Mucosa of stomach (tissue), 1 donor: ENCODE measurements around the gene ACVR2A.

Source experiments
- H3K27me3 ChIP-seq: one replicate; pipeline ENCODE4 v1.7.0; 2013; ENCODE audit warnings: mild to moderate bottlenecking, low read length; ENCODE audit not compliant: control insufficient read depth, insufficient read depth
- H3K36me3 ChIP-seq: one replicate; pipeline ENCODE4 v1.7.0; 2013; ENCODE audit warnings: low read length; ENCODE audit not compliant: control insufficient read depth, insufficient read depth
- H3K4me1 ChIP-seq: one replicate; pipeline ENCODE4 v1.7.0; 2013; ENCODE audit warnings: mild to moderate bottlenecking, low read length; ENCODE audit not compliant: control insufficient read depth, insufficient read depth
- H3K4me3 ChIP-seq: one replicate; pipeline ENCODE4 v1.7.0; 2013; ENCODE audit warnings: low read length
- H3K9ac ChIP-seq: one replicate; pipeline ENCODE4 v1.7.0; 2013; ENCODE audit warnings: mild to moderate bottlenecking, low read length, moderate library complexity
- H3K9me3 ChIP-seq: one replicate; pipeline ENCODE4 v1.7.0; 2013; ENCODE audit warnings: mild to moderate bottlenecking, low read length, moderate library complexity; ENCODE audit not compliant: control insufficient read depth
- donor health status: Pancreatic carcinoma.

Gene ACVR2A

GRCh38 chr2:147862859-147863516 is 18.2 kb downstream of the ACVR2A start:
- Histone ChIP-seq H3K9ac (no peak overlapping the region), H3K4me1 (peaks cover 8% of the 10 kb centered on the region), H3K9me3 (no peaks in the 10 kb centered on the region), H3K27me3 (no peaks in the 10 kb centered on the region), H3K36me3 (no peaks in the 10 kb centered on the region), H3K4me3 (no peak overlapping the region)

GRCh38 chr2:147863835-147864234 is 19.0 kb downstream of the ACVR2A start:
- Histone ChIP-seq H3K9me3 (no peaks in the 10 kb centered on the region), H3K27me3 (no peaks in the 10 kb centered on the region), H3K4me1 (peaks cover 5% of the 10 kb centered on the region), H3K4me3 (no peak overlapping the region), H3K36me3 (no peaks in the 10 kb centered on the region), H3K9ac (no peak overlapping the region)

GRCh38 chr2:147865560-147865959 is 20.7 kb downstream of the ACVR2A start:
- Histone ChIP-seq H3K36me3 (no peaks in the 10 kb centered on the region), H3K9me3 (no peaks in the 10 kb centered on the region), H3K27me3 (no peaks in the 10 kb centered on the region), H3K4me3 (no peak overlapping the region), H3K4me1 (peaks cover 10% of the 10 kb centered on the region), H3K9ac (no peak overlapping the region)

- Histone ChIP-seq H3K4me1 (peaks cover 10% of the 10 kb centered on the region), H3K9ac (no peak overlapping the region), H3K4me3 (no peak overlapping the region), H3K36me3 (no peaks in the 10 kb centered on the region), H3K27me3 (no peaks in the 10 kb centered on the region), H3K9me3 (no peaks in the 10 kb centered on the region)
Observed at GRCh38 chr2:147867050-147867449, 22.2 kb downstream of the ACVR2A start.

GRCh38 chr2:147869934-147870333 is 25.1 kb downstream of the ACVR2A start:
- H3K9ac ChIP-seq, result no peak overlapping the region
- no peak overlapping the region for H3K4me3 ChIP-seq
- no peaks in the 10 kb centered on the region for H3K36me3 ChIP-seq
- peaks cover 14% of the 10 kb centered on the region for H3K4me1 ChIP-seq
- H3K9me3 ChIP-seq, result no peaks in the 10 kb centered on the region
- no peaks in the 10 kb centered on the region for H3K27me3 ChIP-seq

GRCh38 chr2:147872967-147873366 is 28.1 kb downstream of the ACVR2A start:
- Histone ChIP-seq H3K4me1 (peaks cover 13% of the 10 kb centered on the region), H3K4me3 (no peak overlapping the region), H3K36me3 (no peaks in the 10 kb centered on the region), H3K9me3 (no peaks in the 10 kb centered on the region), H3K9ac (no peak overlapping the region), H3K27me3 (no peaks in the 10 kb centered on the region)

- Histone ChIP-seq H3K36me3 (no peaks in the 10 kb centered on the region), H3K27me3 (no peaks in the 10 kb centered on the region), H3K9ac (no peak overlapping the region), H3K4me1 (peaks cover 10% of the 10 kb centered on the region), H3K9me3 (no peaks in the 10 kb centered on the region), H3K4me3 (no peak overlapping the region)
Observed at GRCh38 chr2:147873859-147874483, 29.1 kb downstream of the ACVR2A start.

- Histone ChIP-seq H3K9me3 (no peaks in the 10 kb centered on the region), H3K4me1 (no peaks in the 10 kb centered on the region), H3K4me3 (no peak overlapping the region), H3K27me3 (no peaks in the 10 kb centered on the region), H3K9ac (no peak overlapping the region), H3K36me3 (no peaks in the 10 kb centered on the region)
Observed at GRCh38 chr2:147879846-147880245, 35.0 kb downstream of the ACVR2A start.

GRCh38 chr2:147882631-147883030 is 37.8 kb downstream of the ACVR2A start:
- no peaks in the 10 kb centered on the region for H3K4me1 ChIP-seq

GRCh38 chr2:147884830-147885229 is 40.0 kb downstream of the ACVR2A start:
- Histone ChIP-seq H3K27me3 (no peaks in the 10 kb centered on the region), H3K4me3 (no peak overlapping the region), H3K4me1 (no peaks in the 10 kb centered on the region), H3K9me3 (no peaks in the 10 kb centered on the region), H3K36me3 (no peaks in the 10 kb centered on the region), H3K9ac (no peak overlapping the region)

More at GRCh38 chr2:147882631-147883030, 37.8 kb downstream of the ACVR2A start:
- H3K4me3 ChIP-seq, result no peak overlapping the region
- H3K9ac ChIP-seq, result no peak overlapping the region
- H3K36me3 ChIP-seq, result no peaks in the 10 kb centered on the region
- no peaks in the 10 kb centered on the region for H3K9me3 ChIP-seq
- no peaks in the 10 kb centered on the region for H3K27me3 ChIP-seq

- no peaks in the 10 kb centered on the region for H3K9me3 ChIP-seq
- no peaks in the 10 kb centered on the region for H3K36me3 ChIP-seq
- H3K4me3 ChIP-seq, result no peak overlapping the region
- no peaks in the 10 kb centered on the region for H3K4me1 ChIP-seq
- H3K9ac ChIP-seq, result no peak overlapping the region
- H3K27me3 ChIP-seq, result no peaks in the 10 kb centered on the region
Observed at GRCh38 chr2:147886136-147886535, 41.3 kb downstream of the ACVR2A start.

- H3K4me3 ChIP-seq, result no peak overlapping the region
- no peaks in the 10 kb centered on the region for H3K9me3 ChIP-seq
- no peak overlapping the region for H3K9ac ChIP-seq
- no peaks in the 10 kb centered on the region for H3K4me1 ChIP-seq
- H3K27me3 ChIP-seq, result no peaks in the 10 kb centered on the region
- no peaks in the 10 kb centered on the region for H3K36me3 ChIP-seq
Observed at GRCh38 chr2:147888680-147889079, 43.9 kb downstream of the ACVR2A start.
